Measurements from ENCODE around the gene SOX1. TPM values are rescaled to one million over a fixed set of nuclear protein-coding genes. Genes with fewer than 3 reads are reported as not detected.

SOX1 gene
- total and polyA plus RNA-seq, 2 of the 13 experiments (the other 11 are each of a cell fraction or from before 2014, with no cell fraction given), result not detected

DNA sequence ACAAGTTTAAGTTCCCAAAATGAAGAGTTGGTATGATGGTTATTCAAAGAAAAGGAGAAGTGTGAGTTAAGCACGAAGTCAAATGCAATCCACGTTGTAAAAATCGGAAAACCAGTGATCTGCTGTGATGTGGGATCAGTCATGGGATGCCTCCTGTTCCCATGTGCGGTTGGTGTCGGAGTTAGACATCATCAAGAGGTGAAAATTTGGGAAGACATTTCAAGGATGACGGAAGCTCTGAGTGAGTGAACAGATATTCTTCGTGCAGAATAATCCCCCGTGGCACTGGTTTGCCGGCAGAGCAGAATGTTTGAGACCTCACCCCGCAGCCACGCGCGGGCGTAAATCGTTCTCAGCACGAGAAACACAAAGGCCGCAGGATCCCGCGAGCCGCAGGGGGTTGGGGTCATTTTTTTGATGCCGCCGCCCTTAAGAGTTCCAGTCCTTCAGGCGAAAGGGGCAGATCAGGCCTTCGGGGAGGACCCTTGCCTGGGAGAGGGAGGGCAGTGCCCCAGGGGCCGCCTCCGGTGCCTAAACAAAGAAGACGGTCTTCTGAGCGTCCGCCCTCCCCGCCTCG lies 13.7 kb upstream of the SOX1 start:
- Histone ChIP-seq H4K20me1 (ENCODE audit: insufficient read depth, low read length) (no peaks in the 10 kb centered on the region), H3K79me2 (ENCODE audit: insufficient read depth, low read length) (no peaks in the 10 kb centered on the region), H3K9me3 (ENCODE audit: low read length) (no peaks in the 10 kb centered on the region), H3K4me2 (ENCODE audit: low read depth, low read length) (no peak overlapping the region), H2AFZ (ENCODE audit: low read length) (no peak overlapping the region), H3K27ac (ENCODE audit: extremely low read length, insufficient read depth, low read length) (no peak overlapping the region), H3K27me3 (ENCODE audit: control insufficient read depth in 1 of 2, insufficient read depth in 2 of 2, low read length in 2 of 2) (peaks cover 3 to 41% of the 10 kb centered on the region in 2 experiments), H3K4me3 (replicated peaks in 1 of 3; ENCODE audit: insufficient read depth in 1 of 3, low read depth in 2 of 3, low read length in 3 of 3) (no peak overlapping the region), H3K36me3 (replicated peaks in 1 of 2; ENCODE audit: control insufficient read depth in 1 of 2, insufficient read depth in 2 of 2, low read length in 2 of 2) (no peaks in the 10 kb centered on the region), H3K9ac (ENCODE audit: insufficient read depth, low read depth, low read length) (no peak overlapping the region), H3K4me1 (ENCODE audit: insufficient read depth, low read length) (no peaks in the 10 kb centered on the region)
- FAIRE-seq (no peak), DNase-seq (ENCODE audit: low spot score) (no peak), ATAC-seq (no peak)
- in situ Hi-C loops (cut with HindIII; ENCODE audit: extremely low pct_ligation_motif_present, low pct_unique_long_range_greater_than_20kb), result no loop called here
- ChIA-PET CTCF (ENCODE audit: low intra/inter-chr PET ratio, low total read pairs) (no interaction called here), POLR2A (no interaction called here)
- BruUV-seq (replicated peaks), result no TSS peak
- WGBS (ENCODE audit: low lambda C conversion rate), result 51% methylated on average over 29 of the region's 31 CpGs
- intact Hi-C loops (cut with micrococcal nuclease; ENCODE audit: unreplicated experiment), result no loop called here
- no peak for TF ChIP-seq HMG20B (CRISPR knock-in tag; conservative IDR thresholded peaks at IDR 0.05)
- no peak for TF ChIP-seq HDAC2 (CRISPR knock-in tag; IDR thresholded peaks at IDR 0.05)
- TF ChIP-seq NFATC3 (CRISPR knock-in tag; IDR thresholded peaks at IDR 0.05), result no peak
- TF ChIP-seq, protein P1, sequence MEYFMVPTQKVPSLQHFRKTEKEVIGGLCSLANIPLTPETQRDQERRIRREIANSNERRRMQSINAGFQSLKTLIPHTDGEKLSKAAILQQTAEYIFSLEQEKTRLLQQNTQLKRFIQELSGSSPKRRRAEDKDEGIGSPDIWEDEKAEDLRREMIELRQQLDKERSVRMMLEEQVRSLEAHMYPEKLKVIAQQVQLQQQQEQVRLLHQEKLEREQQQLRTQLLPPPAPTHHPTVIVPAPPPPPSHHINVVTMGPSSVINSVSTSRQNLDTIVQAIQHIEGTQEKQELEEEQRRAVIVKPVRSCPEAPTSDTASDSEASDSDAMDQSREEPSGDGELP (IDR thresholded peaks at IDR 0.05; ENCODE audit: borderline replicate concordance, low read depth), result no peak
- TF ChIP-seq SP4 (CRISPR knock-in tag; IDR thresholded peaks at IDR 0.05), result no peak
- TF ChIP-seq SSRP1 (CRISPR knock-in tag; IDR thresholded peaks at IDR 0.05), result no peak
- TF ChIP-seq, protein P2, sequence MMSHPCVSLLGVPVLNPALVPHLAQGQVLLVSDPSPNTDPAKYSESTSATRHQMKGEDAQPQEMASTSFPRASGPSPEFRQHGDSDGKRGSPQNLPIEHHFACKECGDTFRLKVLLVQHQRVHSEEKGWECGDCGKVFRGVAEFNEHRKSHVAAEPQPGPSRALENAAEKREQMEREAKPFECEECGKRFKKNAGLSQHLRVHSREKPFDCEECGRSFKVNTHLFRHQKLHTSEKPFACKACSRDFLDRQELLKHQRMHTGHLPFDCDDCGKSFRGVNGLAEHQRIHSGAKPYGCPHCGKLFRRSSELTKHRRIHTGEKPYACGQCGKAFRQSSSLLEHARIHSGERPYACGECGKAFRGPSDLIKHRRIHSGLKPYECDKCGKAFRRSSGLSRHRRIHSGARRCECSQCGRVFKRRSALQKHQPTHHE (CRISPR knock-in tag; IDR thresholded peaks at IDR 0.05; ENCODE audit: borderline replicate concordance), result no peak
- TF ChIP-seq TSC22D2 (CRISPR knock-in tag; IDR thresholded peaks at IDR 0.05; ENCODE audit: borderline replicate concordance), result no peak
- no peak for TF ChIP-seq ASH2L (IDR thresholded peaks at IDR 0.05; ENCODE audit: insufficient read length, low read depth, low read length)
- TF ChIP-seq ZNF232 (CRISPR knock-in tag; IDR thresholded peaks at IDR 0.05; ENCODE audit: borderline replicate concordance), result no peak
- TF ChIP-seq ZNF10 (CRISPR knock-in tag; IDR thresholded peaks at IDR 0.05; ENCODE audit: borderline replicate concordance, low read depth), result no peak
